ENCODE data around the gene CFAP46.
A peak's percentile ranks its signal among the peaks of the same experiment; 100 is the strongest.

Gene CFAP46

DNA sequence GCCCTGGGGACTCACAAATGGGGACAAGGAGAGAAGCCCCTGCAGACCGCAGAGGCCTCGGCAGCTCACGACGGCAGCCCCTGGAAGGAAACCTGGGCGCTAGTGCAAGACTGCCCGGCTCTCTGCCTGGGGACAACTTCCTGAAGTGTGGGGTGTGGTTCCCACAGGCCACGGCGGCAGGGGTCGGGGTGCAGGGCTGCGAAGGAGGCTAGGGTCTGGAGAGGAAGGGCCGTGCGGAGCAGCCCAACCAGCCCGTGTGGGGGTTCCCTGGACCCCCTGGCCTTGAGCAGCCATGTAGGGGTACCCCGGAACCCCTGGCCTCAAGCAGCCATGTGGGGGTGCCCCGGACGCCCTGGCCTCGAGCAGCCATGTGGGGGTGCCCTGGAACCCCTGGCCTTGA is 19.5 kb downstream of the CFAP46 start:
- no peak for DNase-seq (ENCODE audit: low spot score)
- H3K4me1 ChIP-seq (ENCODE audit: control insufficient read depth in 2 of 2, insufficient read depth in 1 of 2, low read depth in 1 of 2, low read length in 2 of 2) = no peaks in the 10 kb centered on the region
- H3K36me3 ChIP-seq (replicated peaks in 1 of 2; ENCODE audit: control insufficient read depth in 2 of 2, insufficient read depth in 2 of 2, low read length in 2 of 2) = no peaks in the 10 kb centered on the region
- peak overlapping the region; percentile 56 for H3K14ac ChIP-seq (ENCODE audit: low read length)
- H3K9ac ChIP-seq (ENCODE audit: low read depth, low read length, poor library complexity) = no peak overlapping the region
- no peaks in the 10 kb centered on the region for H3K79me1 ChIP-seq (ENCODE audit: low read depth, low read length)
- no peak overlapping the region for H3K4me2 ChIP-seq (ENCODE audit: insufficient read depth, low read length, poor library complexity, severe bottlenecking)
- no peak overlapping the region for H3K18ac ChIP-seq (ENCODE audit: low read length)
- H3K4me3 ChIP-seq (ENCODE audit: low read length in 2 of 2) = no peak overlapping the region
- peak overlapping the region; percentile 56 for H2AK5ac ChIP-seq (ENCODE audit: low read depth, low read length)
- H2BK5ac ChIP-seq (ENCODE audit: low read length) = peak overlapping the region; percentile 53
- H2BK12ac ChIP-seq (ENCODE audit: low read length) = no peak overlapping the region
- peak overlapping the region; percentile 80 for H3K23ac ChIP-seq (ENCODE audit: low read depth, low read length, poor library complexity)
- H2BK15ac ChIP-seq (ENCODE audit: low read length) = no peak overlapping the region
- H3K27ac ChIP-seq (replicated peaks; ENCODE audit: low read length) = no peak overlapping the region
- H2BK120ac ChIP-seq (ENCODE audit: low read depth, low read length) = no peak overlapping the region
- no peaks in the 10 kb centered on the region for H3K27me3 ChIP-seq (ENCODE audit: control insufficient read depth in 3 of 3, insufficient read depth in 3 of 3, low read depth in 1 of 3, low read length in 3 of 3)
- H3K9me3 ChIP-seq (replicated peaks in 1 of 2; ENCODE audit: control insufficient read depth in 2 of 2, insufficient read depth in 1 of 2, low read depth in 1 of 2, low read length in 2 of 2) = no peaks in the 10 kb centered on the region
- H3K4ac ChIP-seq (ENCODE audit: low read length) = no peak overlapping the region
- no CpG with 5 or more reads among the region's 17 CpGs for WGBS, 2 donors (ENCODE audit: extremely low coverage in 2 of 2, insufficient read length in 2 of 2, insufficient replicate concordance in 1 of 2)
- H4K8ac ChIP-seq (ENCODE audit: low read depth, low read length) = no peak overlapping the region
- no peak overlapping the region for H2AFZ ChIP-seq (ENCODE audit: low read length)
- no peak overlapping the region for H4K91ac ChIP-seq (ENCODE audit: low read depth, low read length, poor library complexity)

DNA sequence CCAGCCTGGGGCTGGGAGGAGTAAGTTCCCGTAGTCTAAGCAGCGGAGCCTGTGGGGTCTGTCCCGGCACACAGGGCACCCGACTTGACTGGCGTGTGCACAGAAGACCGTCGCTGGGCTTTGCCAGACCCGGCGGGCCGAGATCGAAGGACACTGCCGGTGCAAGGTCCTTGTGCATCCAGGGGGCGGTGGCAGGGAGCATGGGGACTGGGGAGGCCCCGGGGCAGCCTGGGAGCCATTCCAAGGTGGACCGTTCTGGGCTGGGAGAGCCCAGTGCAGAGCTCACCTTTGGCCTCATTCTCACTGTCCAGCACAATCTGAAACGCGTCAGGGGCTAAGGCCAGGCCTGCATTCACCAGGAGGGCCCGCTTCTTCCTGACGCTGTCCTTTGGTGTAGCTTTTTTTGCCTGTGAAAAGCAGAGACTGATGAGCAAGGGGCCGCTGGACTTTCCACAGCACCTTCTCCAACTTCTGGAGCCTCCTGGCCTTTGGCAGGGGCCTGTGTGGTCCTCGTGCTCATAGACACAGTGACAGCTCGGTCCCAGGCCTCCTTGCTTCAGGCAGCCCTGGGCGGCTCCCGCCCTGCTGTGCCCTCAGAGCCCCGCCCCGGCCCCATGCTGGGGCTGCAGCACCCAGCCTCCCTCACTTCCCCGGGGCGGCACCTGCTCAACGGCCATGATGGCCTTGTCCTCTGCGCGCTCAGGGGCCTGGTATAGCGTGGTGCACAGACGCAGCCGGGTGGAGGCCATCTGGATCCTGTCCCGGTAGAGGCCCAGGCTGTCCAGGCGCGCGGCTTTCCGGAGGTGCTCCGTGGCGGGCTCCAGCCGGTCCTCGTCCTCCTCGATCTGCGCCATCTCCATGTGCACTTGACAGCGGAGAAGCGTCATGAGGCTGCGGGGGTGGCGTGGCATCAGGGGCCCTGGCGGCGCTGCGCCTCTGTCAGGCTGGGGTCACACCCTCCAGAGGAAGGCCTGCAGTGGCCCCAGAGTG is 20.3 kb downstream of the CFAP46 start:
- Histone ChIP-seq H3K79me1 (ENCODE audit: low read depth, low read length) (no peaks in the 10 kb centered on the region), H3K4ac (ENCODE audit: low read length) (no peak overlapping the region), H3K9ac (ENCODE audit: low read depth, low read length, poor library complexity) (peak overlapping the region; percentile 21), H3K14ac (ENCODE audit: low read length) (peak overlapping the region; percentile 56), H3K27me3 (ENCODE audit: control insufficient read depth in 3 of 3, insufficient read depth in 3 of 3, low read depth in 1 of 3, low read length in 3 of 3) (no peaks in the 10 kb centered on the region), H4K91ac (ENCODE audit: low read depth, low read length, poor library complexity) (no peak overlapping the region), H3K18ac (ENCODE audit: low read length) (peak overlapping the region; percentile 64), H3K4me2 (ENCODE audit: insufficient read depth, low read length, poor library complexity, severe bottlenecking) (no peak overlapping the region), H2BK120ac (ENCODE audit: low read depth, low read length) (no peak overlapping the region), H2AK5ac (ENCODE audit: low read depth, low read length) (peak overlapping the region; percentile 70), H2BK5ac (ENCODE audit: low read length) (peak overlapping the region; percentile 75), H2BK12ac (ENCODE audit: low read length) (peak overlapping the region; percentile 58), H3K4me1 (ENCODE audit: control insufficient read depth in 2 of 2, insufficient read depth in 1 of 2, low read depth in 1 of 2, low read length in 2 of 2) (no peaks in the 10 kb centered on the region), H3K4me3 (ENCODE audit: low read length in 2 of 2) (no peak overlapping the region), H3K27ac (replicated peaks; ENCODE audit: low read length) (no peak overlapping the region), H4K8ac (ENCODE audit: low read depth, low read length) (no peak overlapping the region), H3K9me3 (replicated peaks in 1 of 2; ENCODE audit: control insufficient read depth in 2 of 2, insufficient read depth in 1 of 2, low read depth in 1 of 2, low read length in 2 of 2) (no peaks in the 10 kb centered on the region), H2AFZ (ENCODE audit: low read length) (no peak overlapping the region), H2BK15ac (ENCODE audit: low read length) (peak overlapping the region; percentile 49), H3K36me3 (replicated peaks in 1 of 2; ENCODE audit: control insufficient read depth in 2 of 2, insufficient read depth in 2 of 2, low read length in 2 of 2) (no peaks in the 10 kb centered on the region), H3K23ac (ENCODE audit: low read depth, low read length, poor library complexity) (peak overlapping the region; percentile 80)
- WGBS, 2 donors (ENCODE audit: extremely low coverage in 2 of 2, insufficient read length in 2 of 2, insufficient replicate concordance in 1 of 2) = no CpG with 5 or more reads among the region's 52 CpGs
- DNase-seq (ENCODE audit: low spot score) = no peak

DNA sequence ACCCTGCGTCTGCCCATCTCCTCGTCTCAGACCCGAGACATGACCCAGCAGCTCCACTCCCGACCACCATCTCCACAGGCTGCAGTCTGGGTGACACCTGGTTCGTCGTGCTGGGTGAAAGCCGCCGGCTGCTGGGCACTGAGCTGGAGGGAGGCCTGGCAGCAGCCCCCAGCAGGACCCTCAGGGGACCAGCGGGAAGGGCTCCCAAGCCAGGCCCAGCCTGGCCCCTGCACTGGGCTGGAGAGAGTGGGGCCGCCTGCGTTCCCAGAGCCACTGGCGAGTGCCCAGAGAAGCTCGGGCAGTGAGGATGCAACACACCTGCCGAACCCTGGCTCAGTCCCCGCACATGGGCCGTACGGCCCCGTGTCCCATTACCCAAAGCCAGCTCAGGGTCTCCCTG is 21.3 kb downstream of the CFAP46 start:
- Histone ChIP-seq H3K23ac (ENCODE audit: low read depth, low read length, poor library complexity) (no peak overlapping the region), H3K9ac (ENCODE audit: low read depth, low read length, poor library complexity) (no peak overlapping the region), H3K4me2 (ENCODE audit: insufficient read depth, low read length, poor library complexity, severe bottlenecking) (no peak overlapping the region), H3K18ac (ENCODE audit: low read length) (peak overlapping the region; percentile 27), H3K4ac (ENCODE audit: low read length) (no peak overlapping the region), H3K27me3 (ENCODE audit: control insufficient read depth in 3 of 3, insufficient read depth in 3 of 3, low read depth in 1 of 3, low read length in 3 of 3) (no peaks in the 10 kb centered on the region), H4K91ac (ENCODE audit: low read depth, low read length, poor library complexity) (no peak overlapping the region), H4K8ac (ENCODE audit: low read depth, low read length) (no peak overlapping the region), H2BK12ac (ENCODE audit: low read length) (no peak overlapping the region), H3K14ac (ENCODE audit: low read length) (no peak overlapping the region), H3K36me3 (replicated peaks in 1 of 2; ENCODE audit: control insufficient read depth in 2 of 2, insufficient read depth in 2 of 2, low read length in 2 of 2) (no peaks in the 10 kb centered on the region), H2BK15ac (ENCODE audit: low read length) (no peak overlapping the region), H3K27ac (replicated peaks; ENCODE audit: low read length) (no peak overlapping the region), H2AK5ac (ENCODE audit: low read depth, low read length) (peak overlapping the region; percentile 75), H3K4me1 (ENCODE audit: control insufficient read depth in 2 of 2, insufficient read depth in 1 of 2, low read depth in 1 of 2, low read length in 2 of 2) (no peaks in the 10 kb centered on the region), H3K4me3 (ENCODE audit: low read length in 2 of 2) (no peak overlapping the region), H2BK5ac (ENCODE audit: low read length) (no peak overlapping the region), H3K79me1 (ENCODE audit: low read depth, low read length) (no peaks in the 10 kb centered on the region), H2AFZ (ENCODE audit: low read length) (no peak overlapping the region), H3K9me3 (replicated peaks in 1 of 2; ENCODE audit: control insufficient read depth in 2 of 2, insufficient read depth in 1 of 2, low read depth in 1 of 2, low read length in 2 of 2) (no peaks in the 10 kb centered on the region), H2BK120ac (ENCODE audit: low read depth, low read length) (no peak overlapping the region)
- no peak for DNase-seq (ENCODE audit: low spot score)
- WGBS, 2 donors (ENCODE audit: extremely low coverage in 2 of 2, insufficient read length in 2 of 2, insufficient replicate concordance in 1 of 2) = no CpG with 5 or more reads among the region's 18 CpGs

DNA sequence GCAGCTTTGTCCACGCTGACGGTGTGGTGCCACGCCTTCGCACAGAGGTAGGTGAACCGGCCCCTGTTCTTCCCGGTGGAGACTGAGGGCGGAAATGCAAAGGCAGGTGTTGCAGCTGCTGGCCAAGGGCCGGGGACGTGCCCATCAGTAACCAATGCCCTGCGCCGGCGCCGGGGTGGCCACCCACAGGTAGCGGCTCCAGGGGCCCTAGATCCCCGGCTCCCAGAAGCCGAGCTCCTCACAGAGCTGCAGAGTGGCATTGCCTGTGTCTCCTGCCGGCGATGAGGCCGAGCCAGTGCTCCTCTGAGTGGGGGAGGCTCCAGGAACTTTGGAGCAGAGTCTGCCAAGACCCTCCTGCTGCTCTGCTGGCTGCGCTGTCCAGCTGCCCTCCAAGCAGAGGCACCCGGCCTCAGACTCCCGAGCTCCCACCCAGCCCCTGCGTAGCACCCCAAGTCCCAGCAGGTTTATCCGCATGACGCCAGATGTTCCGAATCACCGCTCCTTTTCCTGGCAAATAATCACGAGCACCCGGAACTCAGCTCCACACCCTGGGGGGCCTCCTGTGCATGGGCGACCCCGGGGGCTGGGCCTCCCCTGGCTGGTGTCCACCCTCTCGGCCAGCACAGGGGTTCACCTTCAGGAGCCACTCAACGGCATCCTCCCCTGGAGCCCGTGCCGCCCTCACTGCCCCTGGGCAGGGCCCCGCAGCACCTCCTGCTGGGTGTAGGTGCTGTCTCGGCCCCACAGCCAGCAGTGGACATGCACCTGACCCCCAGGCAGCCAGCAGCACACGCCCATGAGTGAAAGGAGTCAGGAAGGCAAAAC is 22.1 kb downstream of the CFAP46 start:
- Histone ChIP-seq H3K4ac (ENCODE audit: low read length) (no peak overlapping the region), H3K27ac (replicated peaks; ENCODE audit: low read length) (no peak overlapping the region), H3K14ac (ENCODE audit: low read length) (peak overlapping the region; percentile 56), H2BK12ac (ENCODE audit: low read length) (no peak overlapping the region), H3K4me2 (ENCODE audit: insufficient read depth, low read length, poor library complexity, severe bottlenecking) (no peak overlapping the region), H2BK120ac (ENCODE audit: low read depth, low read length) (no peak overlapping the region), H3K23ac (ENCODE audit: low read depth, low read length, poor library complexity) (peak overlapping the region; percentile 43), H2AK5ac (ENCODE audit: low read depth, low read length) (peak overlapping the region; percentile 89), H3K18ac (ENCODE audit: low read length) (no peak overlapping the region), H2AFZ (ENCODE audit: low read length) (no peak overlapping the region), H2BK15ac (ENCODE audit: low read length) (peak overlapping the region; percentile 49), H3K4me3 (ENCODE audit: low read length in 2 of 2) (no peak overlapping the region), H3K9me3 (replicated peaks in 1 of 2; ENCODE audit: control insufficient read depth in 2 of 2, insufficient read depth in 1 of 2, low read depth in 1 of 2, low read length in 2 of 2) (no peaks in the 10 kb centered on the region), H2BK5ac (ENCODE audit: low read length) (no peak overlapping the region), H3K4me1 (ENCODE audit: control insufficient read depth in 2 of 2, insufficient read depth in 1 of 2, low read depth in 1 of 2, low read length in 2 of 2) (no peaks in the 10 kb centered on the region), H4K91ac (ENCODE audit: low read depth, low read length, poor library complexity) (peak overlapping the region; percentile 53), H4K8ac (ENCODE audit: low read depth, low read length) (peak overlapping the region; percentile 43), H3K27me3 (ENCODE audit: control insufficient read depth in 3 of 3, insufficient read depth in 3 of 3, low read depth in 1 of 3, low read length in 3 of 3) (no peaks in the 10 kb centered on the region), H3K9ac (ENCODE audit: low read depth, low read length, poor library complexity) (no peak overlapping the region), H3K79me1 (ENCODE audit: low read depth, low read length) (no peaks in the 10 kb centered on the region), H3K36me3 (replicated peaks in 1 of 2; ENCODE audit: control insufficient read depth in 2 of 2, insufficient read depth in 2 of 2, low read length in 2 of 2) (no peaks in the 10 kb centered on the region)
- no CpG with 5 or more reads among the region's 38 CpGs for WGBS, 2 donors (ENCODE audit: extremely low coverage in 2 of 2, insufficient read length in 2 of 2, insufficient replicate concordance in 1 of 2)
- DNase-seq (ENCODE audit: low spot score) = no peak

Measured in neuronal stem cell (in vitro differentiated cells).